Effector memory CD8-positive, alpha-beta T cell (primary cell): ENCODE data around the gene FMNL2.

Source experiments
- ATAC-seq: fragments of 150-1000 bp; cut with Tn5 transposase; replicated peaks from 2 replicates; pipeline ENCODE4 v1.10.0; 2021; ENCODE audit warnings: mild to moderate bottlenecking, moderate library complexity
- DNase-seq, 3 experiments: peaks; one replicate each; pipeline ENCODE4 v3.0.0; 2021
- H3K27ac Mint-ChIP-seq, 2 donors: one replicate each; pipeline ENCODE4 v1.8.0; 2022; ENCODE audit warnings: mild to moderate bottlenecking in 2 of 2, mixed read lengths in 2 of 2, moderate library complexity in 2 of 2
- H3K27me3 Mint-ChIP-seq, 2 donors: one replicate each; pipeline ENCODE4 v1.8.0; 2022; ENCODE audit warnings: mixed read lengths in 2 of 2
- H3K36me3 Mint-ChIP-seq: one replicate; pipeline ENCODE4 v1.8.0; 2022; ENCODE audit warnings: mild to moderate bottlenecking, moderate library complexity, mixed read lengths; ENCODE audit not compliant: insufficient read depth
- H3K4me1 Mint-ChIP-seq, 2 donors: one replicate each; pipeline ENCODE4 v1.8.0; 2022; ENCODE audit warnings: low read depth in 2 of 2, mixed read lengths in 2 of 2
- H3K4me3 Mint-ChIP-seq, 2 donors: one replicate each; pipeline ENCODE4 v1.8.0; 2022; ENCODE audit warnings: mild to moderate bottlenecking in 2 of 2, mixed read lengths in 2 of 2, moderate library complexity in 2 of 2
- H3K9me3 Mint-ChIP-seq, 2 donors: one replicate each; pipeline ENCODE4 v1.8.0; 2022; ENCODE audit warnings: mixed read lengths in 2 of 2

The FMNL2 gene

GRCh38 chr2:152624805-152625204 lies 289.8 kb downstream of the FMNL2 start:
- H3K9me3 Mint-ChIP-seq: no peaks in the 10 kb centered on the region
- no peaks in the 10 kb centered on the region for H3K4me1 Mint-ChIP-seq
- no peak overlapping the region for H3K27ac Mint-ChIP-seq
- ATAC-seq (no peak), DNase-seq (no peak)
- peaks cover 27 to 42% of the 10 kb centered on the region in 2 donors for H3K27me3 Mint-ChIP-seq
- H3K36me3 Mint-ChIP-seq: no peaks in the 10 kb centered on the region
- H3K4me3 Mint-ChIP-seq: no peak overlapping the region

- peaks cover 21 to 24% of the 10 kb centered on the region in 2 donors for H3K27me3 Mint-ChIP-seq
- no peak overlapping the region for H3K27ac Mint-ChIP-seq
- no peaks in the 10 kb centered on the region for H3K4me1 Mint-ChIP-seq
- H3K36me3 Mint-ChIP-seq: no peaks in the 10 kb centered on the region
- no peak overlapping the region for H3K4me3 Mint-ChIP-seq
- ATAC-seq (no peak), DNase-seq (no peak)
- H3K9me3 Mint-ChIP-seq: no peaks in the 10 kb centered on the region
These were observed 292.0 kb downstream of the FMNL2 start for GRCh38 chr2:152626911-152627339.

GRCh38 chr2:152627351-152627957 lies 292.5 kb downstream of the FMNL2 start:
- H3K4me3 Mint-ChIP-seq: no peak overlapping the region
- ATAC-seq (no peak), DNase-seq (no peak)
- no peaks in the 10 kb centered on the region for H3K9me3 Mint-ChIP-seq
- H3K27me3 Mint-ChIP-seq: peaks cover 22 to 26% of the 10 kb centered on the region in 2 donors
- no peak overlapping the region for H3K27ac Mint-ChIP-seq
- no peaks in the 10 kb centered on the region for H3K4me1 Mint-ChIP-seq
- H3K36me3 Mint-ChIP-seq: no peaks in the 10 kb centered on the region

- no peaks in the 10 kb centered on the region for H3K36me3 Mint-ChIP-seq
- no peak for ATAC-seq
These were observed 294.2 kb downstream of the FMNL2 start for GRCh38 chr2:152629202-152629601.

GRCh38 chr2:152630466-152630865 lies 295.5 kb downstream of the FMNL2 start:
- H3K27me3 Mint-ChIP-seq: peaks cover 2 to 20% of the 10 kb centered on the region in 2 donors
- H3K9me3 Mint-ChIP-seq: no peaks in the 10 kb centered on the region
- H3K27ac Mint-ChIP-seq: no peak overlapping the region
- peaks cover 0 to 1% of the 10 kb centered on the region in 2 donors for H3K4me1 Mint-ChIP-seq
- DNase-seq (no peak), ATAC-seq (no peak)
- no peaks in the 10 kb centered on the region for H3K36me3 Mint-ChIP-seq
- H3K4me3 Mint-ChIP-seq: no peak overlapping the region

More at GRCh38 chr2:152629202-152629601, 294.2 kb downstream of the FMNL2 start:
- Mint-ChIP-seq H3K9me3 (no peaks in the 10 kb centered on the region), H3K4me1 (no peaks in the 10 kb centered on the region), H3K27me3 (peaks cover 8 to 27% of the 10 kb centered on the region in 2 donors), H3K4me3 (no peak overlapping the region), H3K27ac (no peak overlapping the region)
- no peak for DNase-seq

- Mint-ChIP-seq H3K4me1 (peaks cover 0 to 3% of the 10 kb centered on the region in 2 donors), H3K27ac (no peak overlapping the region), H3K9me3 (no peaks in the 10 kb centered on the region), H3K36me3 (no peaks in the 10 kb centered on the region), H3K27me3 (peaks cover 15 to 16% of the 10 kb centered on the region in 2 donors), H3K4me3 (no peak overlapping the region)
- DNase-seq (no peak), ATAC-seq (no peak)
These were observed 297.8 kb downstream of the FMNL2 start for GRCh38 chr2:152632736-152633135.

GRCh38 chr2:152635635-152636298 lies 300.8 kb downstream of the FMNL2 start:
- H3K9me3 Mint-ChIP-seq: no peaks in the 10 kb centered on the region
- H3K4me1 Mint-ChIP-seq: peaks cover 0 to 3% of the 10 kb centered on the region in 2 donors
- no peak overlapping the region for H3K4me3 Mint-ChIP-seq
- H3K27ac Mint-ChIP-seq: no peak overlapping the region
- DNase-seq: peak; percentile 55 to 60 (median 56)
- peak; percentile 64 for ATAC-seq
- peaks cover 6 to 17% of the 10 kb centered on the region in 2 donors for H3K27me3 Mint-ChIP-seq
- H3K36me3 Mint-ChIP-seq: no peaks in the 10 kb centered on the region

- H3K4me1 Mint-ChIP-seq: peaks cover 0 to 3% of the 10 kb centered on the region in 2 donors
- H3K27ac Mint-ChIP-seq: peak overlapping the region in 1 of 2 donors; percentile 79
- no peak overlapping the region for H3K4me3 Mint-ChIP-seq
- H3K9me3 Mint-ChIP-seq: no peaks in the 10 kb centered on the region
- peaks cover 3 to 17% of the 10 kb centered on the region in 2 donors for H3K27me3 Mint-ChIP-seq
- DNase-seq: no peak
- H3K36me3 Mint-ChIP-seq: no peaks in the 10 kb centered on the region
- no peak for ATAC-seq
These were observed 302.3 kb downstream of the FMNL2 start for GRCh38 chr2:152637251-152637650.

GRCh38 chr2:152638056-152638455 lies 303.1 kb downstream of the FMNL2 start:
- Mint-ChIP-seq H3K4me3 (no peak overlapping the region), H3K27ac (peak overlapping the region in 1 of 2 donors; percentile 79), H3K27me3 (peaks cover 0 to 17% of the 10 kb centered on the region in 2 donors), H3K4me1 (peaks cover 0 to 3% of the 10 kb centered on the region in 2 donors), H3K36me3 (no peaks in the 10 kb centered on the region), H3K9me3 (no peaks in the 10 kb centered on the region)
- DNase-seq (no peak), ATAC-seq (no peak)

- peaks cover 0 to 3% of the 10 kb centered on the region in 2 donors for H3K4me1 Mint-ChIP-seq
- no peak for DNase-seq
- no peak overlapping the region for H3K27ac Mint-ChIP-seq
- peaks cover 0 to 17% of the 10 kb centered on the region in 2 donors for H3K27me3 Mint-ChIP-seq
- H3K4me3 Mint-ChIP-seq: no peak overlapping the region
- no peaks in the 10 kb centered on the region for H3K36me3 Mint-ChIP-seq
- ATAC-seq: no peak
- no peaks in the 10 kb centered on the region for H3K9me3 Mint-ChIP-seq
These were observed 303.6 kb downstream of the FMNL2 start for GRCh38 chr2:152638590-152638989.

GRCh38 chr2:152644189-152644873 lies 309.4 kb downstream of the FMNL2 start:
- DNase-seq (no peak), ATAC-seq (no peak)
- Mint-ChIP-seq H3K27ac (no peak overlapping the region), H3K27me3 (no peaks in the 10 kb centered on the region), H3K4me3 (no peak overlapping the region), H3K36me3 (no peaks in the 10 kb centered on the region), H3K9me3 (no peaks in the 10 kb centered on the region), H3K4me1 (no peaks in the 10 kb centered on the region)

- Mint-ChIP-seq H3K27ac (peak overlapping the region in 1 of 2 donors; percentile 72), H3K36me3 (no peaks in the 10 kb centered on the region), H3K27me3 (no peaks in the 10 kb centered on the region), H3K4me3 (no peak overlapping the region), H3K9me3 (no peaks in the 10 kb centered on the region), H3K4me1 (no peaks in the 10 kb centered on the region)
- DNase-seq (no peak), ATAC-seq (no peak)
These were observed 311.3 kb downstream of the FMNL2 start for GRCh38 chr2:152646264-152646663.

- H3K27ac Mint-ChIP-seq: peak overlapping the region; percentile 35 to 61
- H3K4me1 Mint-ChIP-seq: no peaks in the 10 kb centered on the region
- H3K9me3 Mint-ChIP-seq: no peaks in the 10 kb centered on the region
- no peak for DNase-seq
- H3K4me3 Mint-ChIP-seq: no peak overlapping the region
- ATAC-seq: no peak
- no peaks in the 10 kb centered on the region for H3K27me3 Mint-ChIP-seq
- H3K36me3 Mint-ChIP-seq: no peaks in the 10 kb centered on the region
These were observed 311.8 kb downstream of the FMNL2 start for GRCh38 chr2:152646775-152647174.

- no peak for DNase-seq
These were observed 312.6 kb downstream of the FMNL2 start for GRCh38 chr2:152647552-152647951.

More at GRCh38 chr2:152647552-152647951, 312.6 kb downstream of the FMNL2 start:
- H3K4me3 Mint-ChIP-seq: no peak overlapping the region
- ATAC-seq: no peak
- peaks cover 3% of the 10 kb centered on the region for H3K36me3 Mint-ChIP-seq
- no peaks in the 10 kb centered on the region for H3K27me3 Mint-ChIP-seq
- H3K27ac Mint-ChIP-seq: peak overlapping the region in 1 of 2 donors; percentile 61
- no peaks in the 10 kb centered on the region for H3K4me1 Mint-ChIP-seq
- H3K9me3 Mint-ChIP-seq: no peaks in the 10 kb centered on the region
